ENCODE measurements around the gene SUCLG2. TPM values are rescaled to one million over a fixed set of nuclear protein-coding genes. Genes with fewer than 3 reads are reported as not detected.

Gene SUCLG2
- total RNA-seq, 4 donors from 2014 or later: 29.5 to 40.2 (median 35.7) TPM

- no peak for DNase-seq (ENCODE audit: low spot score in 2 of 2)
- H3K27ac ChIP-seq: no peak overlapping the region
- peaks cover 16% of the 10 kb centered on the region for H3K36me3 ChIP-seq
- no peak overlapping the region for H3K4me3 ChIP-seq
- WGBS: 74% methylated on average over 6 of the region's 6 CpGs
- no peaks in the 10 kb centered on the region for H3K4me1 ChIP-seq
- no peak for TF ChIP-seq POLR2A (IDR thresholded peaks at IDR 0.05)
- no peak for TF ChIP-seq POLR2AphosphoS5 (IDR thresholded peaks at IDR 0.05)
- TF ChIP-seq EP300 (IDR thresholded peaks at IDR 0.05): no peak
- no peak for TF ChIP-seq CTCF (IDR thresholded peaks at IDR 0.05)
- H3K27me3 ChIP-seq: no peaks in the 10 kb centered on the region
- H3K9me3 ChIP-seq: no peaks in the 10 kb centered on the region
These were observed 123.0 kb downstream of the SUCLG2 start for GRCh38 chr3:67531181-67532101.

GRCh38 chr3:67529915-67530314 is 124.5 kb downstream of the SUCLG2 start:
- 81% methylated on average over 1 of the region's 1 CpG for WGBS
- peaks cover 23% of the 10 kb centered on the region for H3K36me3 ChIP-seq
- no peaks in the 10 kb centered on the region for H3K9me3 ChIP-seq
- no peaks in the 10 kb centered on the region for H3K4me1 ChIP-seq
- DNase-seq (ENCODE audit: low spot score in 2 of 2): no peak
- H3K4me3 ChIP-seq: no peak overlapping the region
- H3K27ac ChIP-seq: no peak overlapping the region
- no peaks in the 10 kb centered on the region for H3K27me3 ChIP-seq
- no peak for TF ChIP-seq EP300 (IDR thresholded peaks at IDR 0.05)
- no peak for TF ChIP-seq CTCF (IDR thresholded peaks at IDR 0.05)
- TF ChIP-seq POLR2AphosphoS5 (IDR thresholded peaks at IDR 0.05): no peak
- TF ChIP-seq POLR2A (IDR thresholded peaks at IDR 0.05): no peak

DNA sequence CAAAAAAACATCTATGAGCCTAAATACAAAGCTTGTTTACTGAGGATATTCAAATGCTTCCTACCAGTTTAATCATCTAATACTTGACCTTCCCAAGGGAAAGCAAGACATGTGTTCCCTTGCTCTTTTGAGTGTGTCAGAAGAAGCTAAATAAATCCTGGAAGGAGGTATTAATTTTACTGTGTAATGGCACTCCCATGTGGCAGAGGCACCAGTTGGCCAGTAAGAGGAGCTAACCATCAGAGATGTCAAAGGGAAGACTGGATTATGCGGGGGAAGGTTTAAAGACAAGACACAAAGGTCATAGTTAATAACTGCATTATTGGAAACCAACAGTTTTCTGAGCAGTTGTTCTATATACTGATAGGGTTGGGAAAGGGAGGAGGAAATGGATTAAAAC is 125.1 kb downstream of the SUCLG2 start:
- H3K27me3 ChIP-seq: no peaks in the 10 kb centered on the region
- 82% methylated on average over 1 of the region's 1 CpG for WGBS
- H3K9me3 ChIP-seq: no peaks in the 10 kb centered on the region
- TF ChIP-seq POLR2A (IDR thresholded peaks at IDR 0.05): no peak
- TF ChIP-seq EP300 (IDR thresholded peaks at IDR 0.05): no peak
- no peak for TF ChIP-seq CTCF (IDR thresholded peaks at IDR 0.05)
- no peak for TF ChIP-seq POLR2AphosphoS5 (IDR thresholded peaks at IDR 0.05)
- no peak overlapping the region for H3K27ac ChIP-seq
- H3K4me1 ChIP-seq: no peaks in the 10 kb centered on the region
- no peak for DNase-seq (ENCODE audit: low spot score in 2 of 2)
- peaks cover 23% of the 10 kb centered on the region for H3K36me3 ChIP-seq
- no peak overlapping the region for H3K4me3 ChIP-seq

- Histone ChIP-seq H3K27me3 (no peaks in the 10 kb centered on the region), H3K4me1 (no peaks in the 10 kb centered on the region), H3K36me3 (peaks cover 23% of the 10 kb centered on the region), H3K9me3 (no peaks in the 10 kb centered on the region), H3K4me3 (no peak overlapping the region), H3K27ac (no peak overlapping the region)
- WGBS: 73% methylated on average over 2 of the region's 2 CpGs
- no peak for TF ChIP-seq CTCF (IDR thresholded peaks at IDR 0.05)
- no peak for TF ChIP-seq POLR2A (IDR thresholded peaks at IDR 0.05)
- TF ChIP-seq EP300 (IDR thresholded peaks at IDR 0.05): no peak
- TF ChIP-seq POLR2AphosphoS5 (IDR thresholded peaks at IDR 0.05): no peak
- no peak for DNase-seq (ENCODE audit: low spot score in 2 of 2)
These were observed 128.2 kb downstream of the SUCLG2 start for GRCh38 chr3:67526246-67526645.

DNA sequence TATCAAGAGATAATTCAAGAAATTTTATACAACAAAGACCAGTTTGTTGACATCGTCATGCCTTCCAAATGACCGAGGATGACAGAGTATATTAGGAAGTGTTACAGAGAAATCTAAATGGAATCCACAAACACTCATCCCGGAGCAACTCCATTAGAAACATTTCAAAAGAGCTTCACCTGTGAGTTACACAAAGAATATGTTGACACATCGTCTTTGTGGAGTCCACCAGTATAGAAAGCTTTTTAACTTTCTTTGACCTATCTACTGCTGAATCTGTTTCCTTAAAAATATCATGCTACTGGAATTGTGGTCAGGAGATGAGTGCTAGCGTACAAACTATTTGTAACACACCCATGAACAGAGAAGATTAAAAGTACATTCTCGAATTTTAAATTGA is 130.4 kb downstream of the SUCLG2 start:
- WGBS: 89% methylated on average over 6 of the region's 6 CpGs
- TF ChIP-seq POLR2AphosphoS5 (IDR thresholded peaks at IDR 0.05): no peak
- no peak for TF ChIP-seq POLR2A (IDR thresholded peaks at IDR 0.05)
- no peak for TF ChIP-seq CTCF (IDR thresholded peaks at IDR 0.05)
- TF ChIP-seq EP300 (IDR thresholded peaks at IDR 0.05): no peak
- H3K36me3 ChIP-seq: peaks cover 34% of the 10 kb centered on the region
- H3K4me1 ChIP-seq: no peaks in the 10 kb centered on the region
- H3K4me3 ChIP-seq: no peak overlapping the region
- no peaks in the 10 kb centered on the region for H3K27me3 ChIP-seq
- no peaks in the 10 kb centered on the region for H3K9me3 ChIP-seq
- DNase-seq (ENCODE audit: low spot score in 2 of 2): no peak
- no peak overlapping the region for H3K27ac ChIP-seq
